GM18909 (cell line): Measurements from ENCODE around the gene SYNPR.

ENCODE experiments used
- ATAC-seq: cut with Tn5 transposase; IDR thresholded peaks from one replicate; pipeline ENCODE4 v1.9.1; 2021; ENCODE audit warnings: mild to moderate bottlenecking; ENCODE audit not compliant: unreplicated experiment, poor library complexity

SYNPR gene

DNA sequence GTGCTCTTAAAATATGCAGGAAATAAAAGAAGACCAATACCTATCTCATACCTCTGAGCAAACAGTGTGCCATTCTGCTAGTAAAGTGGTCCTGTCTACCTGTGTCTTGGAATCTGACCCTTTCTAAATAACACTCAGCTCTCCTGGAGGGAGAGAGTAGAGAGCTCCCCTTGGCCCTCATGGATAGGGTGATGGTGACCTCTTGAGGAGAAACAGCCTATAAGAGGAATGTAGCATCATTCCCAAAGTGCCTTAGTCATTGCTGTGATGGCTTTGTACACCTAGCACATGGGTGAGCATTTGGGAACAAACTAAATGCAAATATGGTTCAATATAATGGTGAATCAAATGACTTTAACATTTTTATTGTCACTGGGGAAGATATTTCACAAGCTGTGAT lies 384.4 kb downstream of the SYNPR start:
- ATAC-seq: no peak
